Activated naive CD4-positive, alpha-beta T cell treated with anti-CD3 and anti-CD28 coated beads, Interleukin-2, amount 50 U/mL, for 16 hours (primary cell): Measurements from ENCODE around the gene SMTNL1.

ENCODE experiments used
- DNase-seq: peaks from one replicate; pipeline ENCODE4 v3.0.0-alpha.2; 2020

The SMTNL1 gene, protein sequence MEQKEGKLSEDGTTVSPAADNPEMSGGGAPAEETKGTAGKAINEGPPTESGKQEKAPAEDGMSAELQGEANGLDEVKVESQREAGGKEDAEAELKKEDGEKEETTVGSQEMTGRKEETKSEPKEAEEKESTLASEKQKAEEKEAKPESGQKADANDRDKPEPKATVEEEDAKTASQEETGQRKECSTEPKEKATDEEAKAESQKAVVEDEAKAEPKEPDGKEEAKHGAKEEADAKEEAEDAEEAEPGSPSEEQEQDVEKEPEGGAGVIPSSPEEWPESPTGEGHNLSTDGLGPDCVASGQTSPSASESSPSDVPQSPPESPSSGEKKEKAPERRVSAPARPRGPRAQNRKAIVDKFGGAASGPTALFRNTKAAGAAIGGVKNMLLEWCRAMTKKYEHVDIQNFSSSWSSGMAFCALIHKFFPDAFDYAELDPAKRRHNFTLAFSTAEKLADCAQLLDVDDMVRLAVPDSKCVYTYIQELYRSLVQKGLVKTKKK

DNA sequence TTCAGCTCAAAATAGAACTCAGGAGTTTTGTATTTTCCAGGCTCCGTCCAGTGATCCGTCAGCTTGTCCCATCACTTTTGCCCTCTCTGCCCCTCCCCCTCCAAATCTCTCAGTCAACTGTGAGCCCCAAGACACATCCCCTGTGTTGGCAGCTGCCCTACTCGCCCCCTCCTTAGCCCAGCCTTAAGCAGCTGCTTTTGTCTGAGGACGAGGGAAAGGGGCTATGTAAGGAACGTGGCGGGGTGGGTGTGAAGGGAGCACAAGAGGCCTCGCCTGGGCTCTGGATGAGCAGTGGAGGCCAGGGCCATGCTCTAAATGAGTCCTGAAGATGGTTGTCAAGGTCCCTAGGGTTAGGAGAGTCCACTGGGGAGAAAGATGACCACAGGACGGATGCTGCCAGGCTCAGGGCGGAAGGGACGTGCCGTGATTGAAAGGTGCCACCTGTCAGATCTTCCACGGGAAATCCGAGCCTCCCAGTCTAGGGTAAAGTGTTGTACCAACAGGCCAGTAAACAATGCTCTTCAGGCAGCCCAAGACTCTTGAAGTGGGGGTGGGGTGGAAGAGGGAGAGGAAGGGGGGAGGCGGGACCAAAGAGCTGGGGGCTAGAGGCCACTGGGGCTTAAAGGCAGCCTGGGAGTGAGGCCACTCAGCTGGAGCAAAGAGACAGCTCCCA is at the start of gene SMTNL1:
TSS of gene SMTNL1 (plus strand) at position 649 of the 673 bp plus-strand sequence. CDS start 5,048 bp downstream, outside the sequence.
- no peak for DNase-seq

DNA sequence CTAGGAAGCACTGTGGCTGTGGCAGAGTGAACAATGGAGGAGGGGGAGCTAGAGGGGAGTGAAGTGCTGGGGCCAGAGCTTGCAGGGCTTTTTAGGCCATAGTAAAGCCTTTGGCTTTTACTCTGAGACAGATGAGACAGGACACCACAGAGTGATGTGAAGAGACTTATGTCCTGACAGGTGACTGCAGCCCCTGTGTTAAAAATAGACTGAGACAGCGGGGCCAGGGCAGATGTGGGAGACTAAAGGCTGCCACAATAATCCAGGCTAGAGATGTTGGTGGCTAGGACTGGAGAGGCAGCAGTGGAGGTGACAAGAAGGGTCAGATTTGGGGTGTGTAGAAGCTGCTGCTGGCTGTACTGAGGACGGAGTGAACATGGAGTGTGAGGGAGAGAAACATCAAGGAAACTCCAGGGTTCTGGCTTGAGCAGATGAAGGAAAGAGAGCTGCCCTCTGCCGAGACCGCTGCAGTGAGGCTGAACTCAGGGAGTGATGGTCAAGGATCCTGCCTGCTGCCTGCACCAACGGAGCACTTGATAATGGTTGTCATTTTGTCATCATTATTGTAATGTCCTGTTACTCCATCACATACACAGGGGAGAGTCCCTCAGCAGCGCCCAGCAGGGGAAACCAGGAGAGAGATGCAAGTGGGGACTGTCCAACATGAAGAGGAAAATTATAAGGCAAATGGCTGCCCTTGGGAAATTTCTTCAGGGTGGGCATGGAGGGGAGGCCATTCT is 49.3 kb upstream of the SMTNL1 start:
- no peak for DNase-seq

DNA sequence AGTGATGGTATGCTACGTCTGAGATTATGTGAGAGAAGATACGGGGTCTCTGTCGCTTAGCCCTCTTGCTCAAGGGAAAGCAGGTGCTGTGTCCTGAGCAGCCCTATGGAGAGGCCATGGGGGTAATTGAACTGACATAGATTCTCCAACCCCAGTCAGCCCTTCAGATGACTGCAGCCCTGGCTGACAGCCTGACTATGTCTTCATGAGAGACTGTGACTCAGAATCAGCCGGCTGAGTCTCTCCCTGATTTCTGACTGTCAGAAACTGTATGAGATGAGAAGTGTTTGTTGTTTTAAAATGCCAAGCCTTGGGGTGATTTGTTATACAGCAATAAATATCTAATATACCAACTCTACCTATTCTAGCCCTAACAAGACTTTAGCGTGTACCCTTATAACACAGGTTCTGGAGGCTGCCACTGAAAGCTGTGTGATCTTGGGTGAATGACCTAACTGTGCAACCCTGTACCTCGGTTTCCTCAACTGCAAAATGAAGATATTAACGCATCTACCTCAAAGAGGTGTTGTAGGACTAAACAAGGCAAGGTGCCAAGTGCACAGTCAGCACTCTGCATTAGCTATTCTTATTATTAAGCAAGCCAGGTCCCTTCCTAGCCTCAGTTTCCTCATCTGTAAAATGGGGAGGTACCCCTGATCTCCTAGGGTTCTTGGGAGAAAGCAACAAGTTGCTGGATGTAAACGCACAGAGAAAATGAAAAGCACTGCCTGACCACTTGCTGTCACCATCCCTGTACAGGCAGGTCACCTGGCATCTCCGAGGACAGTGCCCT is 46.7 kb upstream of the SMTNL1 start:
- DNase-seq: no peak

DNA sequence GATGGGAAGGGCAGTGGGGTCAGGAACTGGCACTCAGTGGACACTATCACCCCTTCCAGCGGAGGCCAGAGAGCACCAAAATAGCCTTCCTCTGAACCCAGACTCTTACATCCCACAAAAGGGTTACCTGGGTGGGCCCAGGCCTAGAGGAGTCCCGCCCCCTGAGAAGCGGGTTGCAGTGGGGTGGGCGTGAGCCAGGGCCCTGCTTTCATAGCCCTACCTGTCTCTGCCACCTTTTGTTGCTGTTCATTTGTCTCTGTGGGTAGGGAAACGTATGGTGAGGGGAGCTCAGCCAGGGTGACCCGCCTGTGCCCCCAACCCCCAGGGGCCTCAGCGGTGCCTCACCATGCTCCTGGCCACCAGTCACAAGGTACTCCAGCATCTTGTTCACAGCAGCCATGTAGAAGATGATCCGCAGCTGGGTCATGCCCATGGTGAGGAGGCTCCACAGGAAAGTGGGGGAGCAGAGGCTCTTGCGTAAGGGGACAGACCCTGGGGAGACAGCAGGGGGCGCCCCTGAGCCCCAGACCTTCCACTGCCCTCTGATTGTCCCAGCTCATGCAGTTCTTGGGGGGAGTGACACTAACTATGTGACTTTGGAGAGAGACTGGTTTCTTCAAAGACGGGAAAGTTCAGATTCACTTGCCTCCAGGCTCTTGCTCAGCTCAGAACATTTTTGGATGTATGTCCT is 45.9 kb upstream of the SMTNL1 start:
- DNase-seq: peak; percentile 54

DNA sequence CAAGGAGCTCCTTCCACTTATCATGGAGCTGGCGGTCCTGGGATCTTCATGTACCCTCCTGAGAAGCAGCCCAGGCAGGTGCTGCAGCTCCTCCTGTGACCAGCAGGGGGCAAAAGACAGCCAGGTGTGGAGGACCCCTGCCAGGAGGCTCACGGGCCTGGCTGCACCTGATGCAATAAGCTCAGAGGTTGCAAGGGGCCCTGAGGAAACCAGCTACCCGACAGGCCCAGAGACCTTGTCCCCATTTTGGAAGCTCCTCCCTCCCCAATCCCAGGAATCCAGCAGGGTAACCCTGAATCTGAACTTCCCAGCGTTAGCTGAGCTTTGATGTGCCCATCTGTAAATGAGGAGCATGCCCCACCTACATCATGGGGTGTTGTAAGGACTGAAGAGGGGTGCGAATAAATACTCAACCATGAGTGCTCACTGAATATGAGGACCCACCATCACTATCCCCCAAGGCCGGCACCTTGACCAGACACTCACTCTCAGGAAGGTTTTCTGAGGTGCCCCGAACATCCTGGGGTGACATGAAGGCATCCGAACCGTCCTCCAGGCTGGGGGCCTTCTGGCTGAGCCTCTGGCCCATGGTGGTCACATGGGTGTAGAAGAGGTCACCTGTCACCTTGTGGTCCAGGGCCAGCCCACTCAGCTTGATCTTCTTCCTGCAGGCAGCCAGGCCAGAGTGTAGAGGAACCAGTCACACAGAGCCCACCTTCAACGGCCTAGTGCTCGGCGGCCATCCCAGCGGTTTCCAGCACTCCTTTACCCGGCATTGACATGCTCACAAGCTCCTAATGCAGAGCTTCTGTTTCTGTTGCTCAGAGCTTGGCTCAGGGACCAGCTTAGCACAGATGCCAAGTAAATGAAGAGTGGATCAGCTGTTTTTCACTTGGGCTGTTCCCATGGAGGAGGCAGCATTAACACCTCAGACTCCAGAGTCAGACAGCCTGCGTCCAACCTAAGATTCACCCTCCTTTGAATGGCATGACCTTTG is 43.6 kb upstream of the SMTNL1 start:
- peak; percentile 84 for DNase-seq

DNA sequence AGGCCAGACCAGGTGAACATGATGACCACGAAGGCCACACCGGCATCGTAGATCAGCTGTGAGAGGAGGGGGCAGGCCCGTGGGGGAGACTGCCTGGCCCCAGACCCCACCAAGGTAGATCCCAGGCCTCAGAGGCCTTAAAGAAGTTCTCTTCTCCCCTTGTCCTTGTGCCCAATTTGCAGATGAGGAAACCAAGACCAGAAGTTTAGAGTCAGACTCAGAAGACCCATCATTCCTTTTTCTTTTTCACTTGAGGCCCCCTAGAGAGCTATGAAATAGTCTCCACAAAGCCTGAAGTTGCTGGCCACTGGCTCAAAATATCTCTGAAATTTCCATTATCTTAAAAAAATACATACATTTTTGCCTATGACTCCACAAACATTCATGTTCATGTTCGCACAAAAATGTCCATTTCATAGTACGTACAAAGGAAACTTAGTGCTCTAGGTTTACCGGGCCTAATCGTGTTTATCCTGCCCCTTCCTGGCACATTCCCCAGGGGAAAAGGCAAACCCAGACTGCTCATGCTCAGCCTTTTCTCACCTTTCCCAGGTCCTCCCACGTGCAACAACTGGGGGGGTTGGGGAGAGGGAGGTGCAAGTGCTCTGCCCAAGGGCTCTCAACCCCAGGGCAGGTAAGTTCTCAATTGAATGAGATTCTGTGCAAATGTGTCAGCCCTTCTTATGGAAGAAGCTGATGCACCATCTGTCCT is 41.1 kb upstream of the SMTNL1 start:
- no peak for DNase-seq

DNA sequence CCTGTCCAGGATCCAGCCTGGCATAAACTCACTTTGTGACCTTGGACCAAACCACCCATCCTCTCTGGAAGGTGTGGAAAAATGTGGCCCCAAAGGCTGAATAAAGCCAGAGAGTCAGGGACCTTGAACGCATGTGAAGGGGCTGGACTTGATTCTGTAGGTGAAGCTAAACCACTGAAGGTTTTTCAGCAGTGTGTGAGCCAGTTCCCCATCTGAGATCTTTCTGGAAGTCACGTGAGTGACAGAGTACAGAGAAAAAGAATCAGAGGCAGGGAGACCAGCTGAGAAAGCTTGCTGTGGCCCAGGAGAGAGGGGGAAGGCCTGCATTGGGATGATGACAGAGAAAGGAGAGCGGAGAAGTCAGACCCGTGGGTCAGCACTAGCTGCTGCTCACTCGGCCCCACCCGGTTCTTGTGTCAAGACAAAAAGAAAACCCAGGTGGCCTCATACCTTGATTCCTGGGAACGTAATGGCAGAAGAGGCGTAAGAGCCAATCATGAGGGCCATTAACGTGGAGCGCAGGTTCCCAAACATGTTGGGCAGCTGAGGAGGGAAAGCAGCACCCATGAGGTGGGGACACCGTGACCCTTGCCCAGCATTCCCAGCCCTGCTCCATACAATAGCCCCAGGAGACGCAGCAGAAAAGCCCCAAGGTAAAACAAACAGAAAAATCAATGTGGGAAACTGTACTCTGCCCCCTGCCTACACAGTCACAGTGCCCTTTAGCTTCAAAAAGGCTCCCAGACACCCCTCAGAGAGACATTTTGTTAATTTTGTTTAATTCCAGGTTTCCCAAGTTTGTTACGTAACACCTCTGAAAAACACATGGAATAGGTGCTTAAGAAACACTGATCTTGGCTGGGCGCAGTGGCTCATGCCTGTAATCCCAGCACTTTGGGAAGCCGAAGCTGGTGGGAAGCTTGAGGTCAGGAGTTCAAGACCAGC is 39.8 kb upstream of the SMTNL1 start:
- no peak for DNase-seq

DNA sequence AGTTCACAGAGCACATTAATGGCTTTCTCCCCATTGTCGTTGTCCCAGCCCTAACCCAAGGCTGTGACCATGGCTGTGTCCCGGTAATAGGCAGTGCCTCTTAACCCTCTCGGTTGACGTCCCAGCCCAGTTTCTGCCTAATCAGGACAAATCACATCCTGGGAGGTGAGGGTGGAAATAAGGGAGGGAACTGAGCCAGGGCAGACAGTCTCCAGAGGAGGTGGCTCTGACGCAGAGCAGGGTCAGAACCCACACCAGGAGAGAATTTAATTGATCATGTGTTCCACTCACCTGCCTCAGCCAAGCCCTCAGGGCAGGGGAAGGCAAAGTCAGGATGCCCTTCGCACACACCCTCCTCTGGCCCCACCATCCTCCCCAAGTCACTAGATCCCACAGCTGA is 38.9 kb upstream of the SMTNL1 start:
- DNase-seq: no peak

DNA sequence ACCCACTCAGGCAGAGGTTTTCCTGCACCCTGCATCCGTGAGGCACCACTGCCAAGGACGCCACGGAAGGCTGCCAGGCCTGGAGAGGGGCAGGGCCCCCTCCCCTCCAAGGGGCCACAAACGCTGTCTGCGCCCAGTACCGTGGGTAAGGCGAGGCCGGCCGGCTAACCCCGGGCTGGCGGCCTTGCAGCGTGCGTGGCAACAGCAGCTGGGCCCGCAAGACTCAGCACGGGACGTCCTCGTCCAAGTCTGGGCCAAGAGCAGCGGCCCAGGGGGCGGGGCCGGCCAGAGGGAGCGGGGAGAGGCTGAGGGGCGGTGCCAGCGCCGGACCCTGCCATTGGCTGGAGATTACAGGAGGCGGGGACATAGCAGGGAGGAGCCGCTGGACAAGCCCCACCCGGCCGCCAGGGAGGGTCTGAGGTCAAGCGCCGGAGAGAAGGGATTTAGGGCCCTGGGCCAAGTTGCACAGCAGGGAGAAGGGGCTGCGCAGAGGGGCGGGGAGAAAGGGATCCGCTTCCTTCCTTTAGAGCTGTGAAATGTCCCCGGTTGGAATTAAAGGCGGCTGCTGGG is 37.9 kb upstream of the SMTNL1 start:
- peak; percentile 35 for DNase-seq

DNA sequence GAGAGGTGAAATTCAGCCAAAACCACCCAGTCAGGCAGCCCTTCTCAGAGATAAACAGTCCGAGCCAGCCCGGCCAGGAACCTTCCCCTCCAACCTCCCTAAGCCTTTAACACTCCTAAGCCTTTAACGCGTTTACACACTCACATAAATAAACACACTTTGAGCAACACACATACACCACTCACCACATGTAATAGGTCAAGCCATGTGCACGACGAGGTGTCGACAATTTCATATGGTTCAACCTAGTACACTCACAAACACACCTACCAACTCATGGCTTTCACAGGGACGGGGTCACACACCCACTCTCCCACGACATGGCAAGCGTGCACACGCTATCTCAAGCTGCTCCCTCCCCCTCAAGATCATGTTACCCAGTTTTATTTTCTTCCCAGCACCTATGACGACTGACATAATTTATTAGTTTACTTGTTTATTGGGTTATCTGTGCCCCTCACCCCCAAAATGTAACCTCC is 37.4 kb upstream of the SMTNL1 start:
- DNase-seq: no peak

DNA sequence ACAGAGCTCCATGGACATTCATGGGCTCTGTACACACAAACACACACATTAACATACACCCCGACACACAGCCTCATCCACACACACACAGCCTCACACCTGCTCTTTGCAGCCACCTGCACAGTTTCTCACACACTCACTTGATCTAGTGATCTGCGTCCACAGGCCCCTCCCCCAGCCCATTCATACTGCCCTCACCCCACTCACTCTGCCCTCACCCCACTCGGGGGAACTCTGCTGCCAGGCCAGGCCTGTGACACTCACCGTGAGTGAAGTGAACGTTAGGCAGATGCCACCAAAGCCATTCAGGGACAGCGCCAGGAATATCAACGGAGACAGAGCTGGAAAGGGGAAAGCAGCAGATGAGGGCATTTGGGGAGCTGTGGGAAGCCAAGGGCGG is 36.9 kb upstream of the SMTNL1 start:
- DNase-seq: no peak

DNA sequence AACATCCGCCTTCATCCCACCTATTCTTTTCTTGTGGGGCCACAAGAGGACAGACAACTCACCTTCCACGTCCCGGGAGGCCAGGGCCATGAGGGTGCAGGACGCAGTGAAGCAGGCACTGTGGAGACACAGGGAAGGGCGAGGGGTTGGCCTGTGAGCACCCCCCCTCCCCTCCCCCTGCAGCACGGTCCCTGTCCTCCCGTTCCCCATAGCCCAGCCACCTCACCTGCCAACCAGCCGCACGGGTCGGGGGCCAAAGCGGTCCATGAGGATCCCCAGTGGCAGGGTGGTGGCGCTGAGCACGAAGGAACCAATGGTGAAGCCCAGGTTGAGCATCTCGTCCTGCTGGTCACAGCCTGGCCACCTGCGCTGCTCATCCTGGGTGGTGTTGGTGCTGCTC is 36.5 kb upstream of the SMTNL1 start:
- DNase-seq: no peak

DNA sequence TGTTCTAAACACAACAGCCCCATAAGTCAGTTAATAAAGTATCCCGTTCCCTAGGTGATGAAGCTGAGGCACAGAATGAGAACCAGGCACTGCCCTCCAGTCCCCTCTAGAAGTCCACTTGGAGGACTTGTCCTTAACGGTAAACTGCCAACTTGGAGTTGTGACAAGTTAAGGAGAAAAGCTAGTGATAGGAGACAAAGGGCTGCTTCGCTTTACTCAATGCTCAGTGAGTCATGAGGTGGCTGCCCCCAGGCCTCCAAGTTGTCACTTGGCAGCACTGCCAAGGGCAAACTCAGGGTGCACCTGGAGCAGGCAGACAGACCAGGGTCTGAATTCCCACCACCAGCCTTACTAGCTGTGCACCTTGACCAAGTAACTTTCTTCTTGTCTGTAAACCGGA is 35.4 kb upstream of the SMTNL1 start:
- no peak for DNase-seq

DNA sequence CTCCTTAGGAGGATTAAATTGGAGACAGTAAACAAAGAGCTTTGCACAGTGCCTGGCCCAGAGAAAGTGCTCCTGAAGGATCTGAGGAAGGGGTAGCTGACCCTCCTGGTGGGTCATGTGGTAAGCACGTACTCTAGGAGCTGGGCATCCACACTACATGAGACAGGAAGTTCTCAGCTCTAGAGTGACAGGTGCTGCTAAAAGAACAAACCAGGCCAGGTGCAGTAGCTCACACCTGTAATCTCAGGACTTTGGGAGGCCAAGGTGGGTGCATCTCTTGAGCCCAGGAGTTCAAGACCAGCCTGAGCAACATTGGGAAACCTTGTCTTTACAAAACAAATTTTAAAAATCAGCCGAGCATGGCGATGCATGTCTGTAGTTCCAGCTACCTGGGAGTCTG is 35.0 kb upstream of the SMTNL1 start:
- DNase-seq: no peak

DNA sequence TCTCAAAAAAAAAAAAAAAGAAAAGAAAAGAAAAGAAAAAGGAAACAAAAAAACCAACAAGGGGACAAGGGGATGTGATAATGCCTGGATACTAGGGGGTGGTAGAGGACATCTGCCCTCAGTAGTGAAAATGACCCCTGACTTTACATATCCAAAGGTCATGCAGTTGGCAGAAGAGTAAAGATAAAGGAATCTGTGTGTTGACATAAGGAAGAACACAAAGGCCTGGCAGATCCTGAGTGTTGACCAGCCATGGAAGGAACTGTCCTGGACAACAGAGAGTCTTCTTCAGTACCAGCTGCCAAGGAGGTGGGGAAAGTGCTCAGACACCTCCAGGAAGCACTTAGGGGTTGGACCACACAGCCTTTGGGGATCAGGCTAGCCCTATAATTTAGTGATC is 34.5 kb upstream of the SMTNL1 start:
- no peak for DNase-seq

DNA sequence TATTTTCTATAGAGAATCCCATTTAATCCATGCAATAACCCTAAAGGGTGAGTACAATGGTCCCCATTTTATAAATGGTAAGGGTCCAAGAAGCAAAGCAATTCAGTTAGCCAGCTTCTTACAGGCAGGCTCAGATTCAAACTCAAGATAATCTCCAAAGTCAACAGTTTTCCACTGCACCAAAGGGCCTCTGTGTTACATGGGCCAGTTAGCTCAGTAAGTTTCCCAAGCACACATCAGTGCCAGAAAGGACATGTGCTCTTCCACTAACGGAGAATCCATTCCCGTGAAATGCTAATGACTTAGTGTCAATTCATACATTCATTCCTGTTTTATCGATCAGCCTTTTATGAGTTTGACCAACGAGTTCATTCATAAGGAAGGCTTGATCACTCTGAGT is 32.9 kb upstream of the SMTNL1 start:
- no peak for DNase-seq

DNA sequence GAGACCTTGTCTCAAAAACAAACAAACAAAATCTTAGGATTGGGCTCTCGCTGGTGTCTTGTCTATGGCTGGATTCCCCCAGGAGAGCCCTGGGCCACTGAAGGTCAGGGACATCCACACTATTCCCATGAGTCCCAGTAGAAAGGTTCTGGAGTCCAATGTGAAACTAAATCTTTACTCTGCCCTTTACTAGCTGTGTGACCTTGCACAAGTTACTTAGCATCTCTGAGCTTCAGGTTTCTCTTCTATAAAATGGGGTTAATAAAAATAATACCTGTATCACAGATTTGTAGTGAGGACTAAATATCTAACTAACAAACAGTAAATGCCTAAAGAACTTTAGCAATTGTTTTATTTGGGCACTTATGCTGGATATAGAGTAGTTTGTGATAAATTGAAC is 30.9 kb upstream of the SMTNL1 start:
- no peak for DNase-seq
